SK-MEL-5 (cell line): ENCODE measurements around the gene RYR3. TPM values are rescaled to one million over a fixed set of nuclear protein-coding genes. Genes with fewer than 3 reads are reported as not detected.

Source experiments
- DNase-seq: peaks from one replicate; pipeline ENCODE4 v3.0.0-alpha.2; 2016; ENCODE audit warnings: low read depth, low spot score
- in situ Hi-C: cut with HindIII; loops from 2 replicates; pipeline ENCODE4 v1.10.0; 2016; ENCODE audit warnings: low sequenced_read_pairs, high pct_unique_total_duplicates, low pct_unique_long_range_greater_than_20kb
- total RNA-seq: library from RNA; depleted of rRNA; stranded (reverse); fragments of >200 nt; shearing (Covaris generic); gene quantifications from 2 replicates; pipeline ENCODE4 v1.2.3, GENCODE V29; 2014

RYR3 gene
- total RNA-seq, 1 experiment from 2014 or later = 0.16 TPM

- in situ Hi-C loops = no loop called here
Observed at GRCh38 chr15:33735143-33735542, 424.4 kb downstream of the RYR3 start.

DNA sequence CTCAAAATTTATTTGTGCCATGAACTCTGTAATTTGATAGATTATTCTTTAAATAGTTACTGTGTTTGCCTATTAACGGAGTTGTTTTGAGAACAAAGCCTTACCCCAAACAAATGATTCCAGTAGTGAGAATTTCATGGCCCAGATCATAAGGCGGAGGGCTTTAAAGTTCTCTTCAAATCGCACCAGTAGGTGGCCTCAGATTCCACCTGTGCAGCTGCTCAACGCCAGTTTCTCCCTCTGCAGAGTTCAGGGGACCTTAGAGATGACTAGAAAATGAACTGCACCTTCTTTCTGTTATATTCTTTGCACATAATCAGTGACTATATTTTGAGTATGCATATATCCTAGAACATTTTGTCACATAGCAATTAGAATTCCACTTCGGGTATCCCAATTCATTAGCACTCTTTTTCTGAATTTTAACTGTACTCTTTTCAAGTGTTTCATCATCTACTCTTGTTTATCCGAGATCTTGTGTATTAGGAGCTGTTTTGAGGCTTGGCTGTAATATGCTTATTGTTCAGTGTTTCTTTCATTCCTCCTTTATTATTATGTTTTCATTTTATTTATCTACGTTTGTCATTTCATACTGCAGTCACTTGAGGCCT lies 425.0 kb downstream of the RYR3 start:
- DNase-seq = peak; percentile 71
- in situ Hi-C loops = no loop called here

More at GRCh38 chr15:33735143-33735542, 424.4 kb downstream of the RYR3 start:
- peak; percentile 90 for DNase-seq

DNA sequence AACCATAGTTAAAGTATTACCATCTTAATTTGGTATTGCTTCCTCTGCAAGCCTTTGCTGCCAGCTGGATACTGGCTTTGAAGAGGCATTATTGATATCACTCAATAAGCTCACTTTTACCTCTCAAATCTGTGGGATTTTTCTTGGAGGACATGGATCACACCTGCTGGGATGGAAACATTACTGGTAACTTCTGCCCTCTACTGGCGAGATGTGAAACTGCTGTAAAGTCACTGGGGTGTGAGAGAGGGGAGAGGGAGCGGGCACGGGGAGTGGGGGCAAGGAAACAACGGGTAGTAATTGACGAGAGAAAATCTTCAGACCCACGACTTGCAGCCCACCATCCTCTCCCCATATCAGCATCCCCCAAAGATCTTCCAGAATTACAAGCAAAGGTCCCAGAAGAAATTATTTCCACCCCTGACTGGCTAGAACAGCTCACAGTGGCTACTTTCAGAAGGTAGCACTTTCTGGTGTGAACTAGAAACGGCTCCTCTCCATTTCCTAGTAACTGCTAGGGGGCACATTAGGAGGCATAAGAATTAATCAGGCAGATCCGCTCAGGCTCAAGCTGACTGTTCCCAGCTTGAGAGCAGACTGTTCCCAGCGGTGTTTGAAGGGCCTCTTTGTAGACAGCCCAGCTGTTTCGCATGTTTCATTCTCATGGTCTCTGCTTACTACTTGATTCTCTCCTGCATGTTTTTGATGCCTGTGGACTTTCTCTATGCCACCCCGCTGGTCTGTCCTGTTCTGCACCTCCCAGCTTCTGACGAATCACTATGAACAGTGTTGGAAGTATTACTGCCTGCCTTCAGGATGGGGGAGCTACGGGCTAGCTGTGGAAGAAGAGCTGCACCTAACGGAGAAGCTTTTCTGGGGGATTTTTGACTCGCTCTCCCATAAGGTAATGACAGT lies 427.2 kb downstream of the RYR3 start:
- peak; percentile 72 for DNase-seq
- in situ Hi-C loops = no loop called here

GRCh38 chr15:33738941-33739664 lies 428.3 kb downstream of the RYR3 start:
- DNase-seq = no peak
- in situ Hi-C loops = no loop called here

GRCh38 chr15:33742306-33742705 lies 431.5 kb downstream of the RYR3 start:
- DNase-seq = no peak
- in situ Hi-C loops = loop anchor here (10.0 kb wide), 1 partner anchor 242 kb away; no protein-coding TSS in a partner anchor

GRCh38 chr15:33742800-33743199 lies 432.0 kb downstream of the RYR3 start:
- in situ Hi-C loops = loop anchor here (10.0 kb wide), 1 partner anchor 242 kb away; no protein-coding TSS in a partner anchor
- DNase-seq = no peak

DNA sequence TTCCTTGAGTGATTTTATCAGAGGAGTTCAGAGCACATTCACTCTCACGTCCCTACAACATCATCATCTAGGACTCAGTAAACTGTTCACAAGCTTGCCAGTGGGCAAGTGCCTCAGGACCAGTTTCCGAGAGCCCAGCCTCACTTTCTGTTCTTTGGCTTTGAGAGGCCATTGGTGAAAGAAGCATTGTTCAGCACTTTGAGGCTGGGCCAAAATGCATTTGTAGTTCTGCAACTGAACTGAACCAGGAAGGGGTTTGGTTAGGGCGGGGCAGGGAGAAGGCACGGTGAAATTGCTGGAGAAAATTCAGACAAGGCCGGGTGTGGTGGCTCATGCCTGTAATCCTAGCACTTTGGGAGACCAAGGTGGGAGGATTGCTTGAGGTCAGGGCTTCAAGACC lies 435.4 kb downstream of the RYR3 start:
- in situ Hi-C loops = loop anchor here (10.0 kb wide), 1 partner anchor 239 kb away; no protein-coding TSS in a partner anchor
- no peak for DNase-seq

DNA sequence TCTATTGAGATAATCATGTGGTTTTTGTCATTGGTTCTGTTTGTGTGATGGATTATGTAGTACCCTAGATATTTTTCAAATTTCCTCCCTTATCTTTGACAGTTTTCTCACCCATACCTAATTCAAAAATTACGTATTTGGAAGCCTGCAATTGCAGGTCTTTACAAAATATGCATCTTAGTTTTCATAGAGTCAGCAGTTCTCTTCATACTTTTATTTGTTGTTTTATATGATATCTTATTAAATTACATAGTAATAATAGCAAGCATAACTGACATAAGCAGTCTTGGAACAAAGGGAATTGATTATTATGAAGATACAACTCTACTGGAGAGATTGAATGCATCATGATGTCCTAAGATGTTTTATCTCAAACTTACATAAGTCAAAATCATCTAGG lies 442.2 kb downstream of the RYR3 start:
- no peak for DNase-seq
- in situ Hi-C loops = no loop called here

GRCh38 chr15:33754242-33754641 lies 443.5 kb downstream of the RYR3 start:
- no peak for DNase-seq
- in situ Hi-C loops = no loop called here

DNA sequence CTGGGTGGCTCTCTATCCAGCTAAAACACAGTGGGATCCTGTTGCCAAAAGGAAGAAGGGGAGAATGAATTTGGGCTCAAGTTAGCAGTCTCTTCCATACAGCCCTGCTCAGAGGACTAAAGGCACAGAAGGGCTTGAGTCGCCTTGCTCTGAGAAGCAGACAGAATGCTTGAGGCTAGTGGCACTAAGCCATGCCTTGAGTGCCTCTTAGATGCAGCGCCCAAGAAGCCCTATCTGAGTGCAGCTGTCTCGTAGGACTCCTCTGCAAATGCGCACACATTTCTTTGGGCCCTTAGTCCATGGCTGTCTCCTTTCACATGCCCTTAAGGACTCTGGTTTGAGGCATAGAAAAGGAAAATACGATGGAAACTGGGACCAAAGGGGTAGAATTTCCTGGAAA lies 446.2 kb downstream of the RYR3 start:
- no peak for DNase-seq
- in situ Hi-C loops = no loop called here

- in situ Hi-C loops = no loop called here
- no peak for DNase-seq
Observed at GRCh38 chr15:33757516-33758232, 446.9 kb downstream of the RYR3 start.

- DNase-seq = peak; percentile 24
- in situ Hi-C loops = no loop called here
Observed at GRCh38 chr15:33766389-33766788, 455.6 kb downstream of the RYR3 start.

- DNase-seq = no peak
- in situ Hi-C loops = no loop called here
Observed at GRCh38 chr15:33768670-33769190, 458.0 kb downstream of the RYR3 start.

- DNase-seq = no peak
- in situ Hi-C loops = no loop called here
Observed at GRCh38 chr15:33773969-33774368, 463.2 kb downstream of the RYR3 start.

DNA sequence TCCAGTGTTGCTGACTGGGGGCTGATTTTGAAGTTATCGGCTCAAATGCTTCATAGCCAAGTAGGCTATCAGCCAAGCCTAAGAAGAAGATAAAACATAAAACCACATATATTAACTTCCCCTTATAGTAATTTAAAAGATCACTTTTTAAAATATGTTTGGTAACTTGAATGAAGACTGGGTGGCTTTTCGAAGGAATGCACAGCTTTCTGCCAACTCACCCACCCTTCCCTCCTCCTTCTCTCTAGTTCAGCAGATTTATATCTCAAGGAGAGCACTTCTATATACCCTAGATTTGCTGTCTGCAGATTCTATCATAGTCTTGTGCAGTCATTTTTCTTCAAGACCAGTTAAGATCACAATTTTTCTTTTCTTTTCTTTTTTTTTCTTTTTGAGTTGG lies 468.1 kb downstream of the RYR3 start:
- no peak for DNase-seq
- in situ Hi-C loops = no loop called here

GRCh38 chr15:33780011-33780768 lies 469.4 kb downstream of the RYR3 start:
- DNase-seq = no peak
- in situ Hi-C loops = no loop called here

- in situ Hi-C loops = no loop called here
- no peak for DNase-seq
Observed at GRCh38 chr15:33782966-33783365, 472.2 kb downstream of the RYR3 start.
